GM19463 (cell line): ENCODE data around the gene TBC1D19.
"Not testable (repeated sequence)": the region's sequence is repeated elsewhere in the genome, so short reads cannot be mapped to it uniquely, and the experiment has no call there.

Experiments used
- ATAC-seq: cut with Tn5 transposase; IDR thresholded peaks from one replicate; pipeline ENCODE4 v1.9.1; 2021; ENCODE audit warnings: mild to moderate bottlenecking, moderate library complexity; ENCODE audit not compliant: unreplicated experiment

Gene TBC1D19, protein sequence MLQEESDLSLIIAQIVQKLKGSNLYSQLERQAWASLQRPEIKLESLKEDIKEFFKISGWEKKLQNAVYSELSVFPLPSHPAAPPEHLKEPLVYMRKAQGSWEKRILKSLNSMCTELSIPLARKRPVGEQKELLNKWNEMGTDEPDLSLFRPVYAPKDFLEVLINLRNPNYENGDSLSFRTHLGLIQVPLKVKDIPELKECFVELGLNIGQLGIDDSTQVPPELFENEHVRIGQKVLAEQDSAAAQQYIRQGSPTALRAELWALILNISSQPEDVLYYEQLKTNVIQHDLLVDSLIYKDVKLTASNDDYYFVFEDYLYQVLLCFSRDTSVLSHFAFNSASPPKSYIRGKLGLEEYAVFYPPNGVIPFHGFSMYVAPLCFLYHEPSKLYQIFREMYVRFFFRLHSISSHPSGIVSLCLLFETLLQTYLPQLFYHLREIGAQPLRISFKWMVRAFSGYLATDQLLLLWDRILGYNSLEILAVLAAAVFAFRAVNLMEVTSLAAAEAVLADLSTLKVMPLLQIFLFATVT

DNA sequence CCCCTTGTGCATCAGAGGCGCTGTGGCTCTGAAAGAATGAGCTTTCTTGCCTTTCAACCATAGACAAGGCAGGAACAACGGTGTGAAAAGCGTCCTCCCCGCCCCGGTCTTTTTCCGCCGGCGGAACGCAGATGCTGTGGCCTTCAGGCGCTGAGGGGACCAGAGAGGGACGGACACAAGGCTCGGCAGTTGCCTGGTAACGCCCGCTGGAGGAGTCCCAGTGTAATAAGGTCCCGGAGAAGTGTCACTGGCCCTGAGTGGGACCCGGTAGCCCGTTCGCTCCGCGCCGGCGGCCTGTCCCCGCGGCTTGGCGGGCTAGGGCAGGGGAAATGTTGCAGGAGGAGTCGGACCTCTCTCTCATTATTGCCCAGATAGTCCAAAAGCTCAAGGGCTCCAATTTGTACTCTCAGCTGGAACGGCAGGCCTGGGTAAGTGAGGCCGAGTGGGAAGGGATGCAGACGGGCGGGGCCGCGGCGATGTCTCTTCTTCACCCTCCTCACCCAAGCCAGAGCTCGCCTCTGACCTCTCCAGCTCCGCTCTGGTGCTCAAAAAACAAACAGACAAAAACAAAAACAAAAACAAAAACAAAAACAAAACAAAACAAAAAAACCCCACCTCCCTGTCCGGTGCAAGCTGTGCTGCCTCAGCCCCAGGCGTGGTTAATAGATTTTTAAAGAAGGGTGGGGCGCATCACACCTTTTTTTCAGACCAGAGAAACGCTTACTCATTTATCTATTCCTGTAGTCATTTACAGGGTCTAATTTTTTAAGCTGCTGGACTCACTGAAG, at the start of gene TBC1D19:
TBC1D19 (plus strand) TSS at position 220 of the 788 bp plus-strand sequence; CDS start at position 330, 110 bp downstream.
- peak; percentile 100 for ATAC-seq

DNA sequence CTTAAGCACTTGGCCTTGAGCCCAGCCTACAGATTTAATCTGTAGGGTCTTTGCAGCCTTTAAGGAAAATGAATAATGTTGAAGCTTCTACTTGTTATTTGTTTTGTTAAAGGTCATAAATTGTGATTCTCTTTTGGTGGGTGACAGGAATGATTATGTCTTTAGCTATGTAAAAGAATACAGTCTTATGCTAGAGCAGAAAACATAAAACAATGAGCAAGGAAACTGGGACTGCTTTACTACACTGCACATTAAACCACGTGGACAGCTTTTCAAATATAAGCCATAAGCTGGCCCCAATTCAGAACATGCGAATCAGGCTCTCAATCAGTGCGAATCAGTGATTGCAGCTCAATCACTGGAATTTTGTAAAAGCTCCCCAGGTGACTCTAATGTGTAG, 40.9 kb upstream of the TBC1D19 start:
- ATAC-seq = no peak

DNA sequence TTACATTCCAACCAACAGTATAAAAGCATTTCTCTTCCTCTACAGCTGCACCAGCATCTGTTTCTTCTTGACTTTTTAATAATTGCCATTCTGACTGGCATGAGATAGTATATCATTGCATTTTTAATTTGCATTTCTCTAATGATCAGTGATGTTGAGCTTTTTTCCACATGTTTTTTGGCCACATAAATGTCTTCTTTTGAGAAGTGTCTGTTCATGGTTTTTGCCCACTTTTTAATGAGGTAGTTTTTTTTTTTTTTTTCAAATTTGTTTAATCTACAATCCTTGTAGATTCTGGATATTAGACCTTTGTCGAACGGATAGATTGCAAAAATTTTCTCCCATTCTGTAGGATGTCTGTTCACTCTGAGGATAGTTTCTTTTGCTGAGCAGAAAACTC, 39.5 kb upstream of the TBC1D19 start:
- no peak for ATAC-seq

DNA sequence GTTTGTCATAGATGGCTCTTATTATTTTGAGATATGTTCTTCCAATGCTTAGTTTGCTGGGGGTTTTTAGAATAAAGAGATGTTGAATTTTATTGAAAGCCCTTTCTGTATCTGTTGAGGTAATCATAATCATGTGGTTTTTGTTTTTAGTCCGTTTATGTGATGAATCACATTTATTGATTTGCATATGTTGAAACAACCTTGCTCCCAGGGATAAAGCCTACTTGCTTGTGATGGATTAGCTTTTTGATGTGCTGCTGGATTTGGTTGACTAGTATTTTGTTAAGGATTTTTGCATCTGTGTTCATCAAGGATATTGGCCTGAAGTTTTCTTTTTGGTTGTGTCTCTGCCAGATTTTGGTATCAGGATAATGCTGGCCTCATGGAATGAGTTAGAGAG, 35.5 kb upstream of the TBC1D19 start:
- not testable (repeated sequence) for ATAC-seq

DNA sequence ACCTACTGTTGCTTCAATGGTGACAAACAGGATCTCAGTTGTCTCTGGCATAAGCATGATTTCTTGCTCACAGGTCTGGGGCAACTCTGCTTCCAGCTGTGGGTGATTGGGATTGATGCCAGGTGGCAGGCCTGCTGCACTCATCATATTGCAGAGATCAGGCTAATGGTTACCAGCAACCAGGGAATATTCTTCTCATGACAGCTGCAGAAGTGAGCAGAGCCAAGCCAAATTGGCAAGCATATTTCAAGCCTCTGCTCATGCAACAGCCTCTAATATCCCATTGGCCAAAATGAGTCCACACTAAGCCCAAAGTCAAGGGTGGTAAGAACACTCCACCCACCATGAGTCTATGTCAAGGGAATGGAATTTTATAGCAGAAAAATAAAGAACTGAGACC, 26.7 kb upstream of the TBC1D19 start:
- no peak for ATAC-seq

DNA sequence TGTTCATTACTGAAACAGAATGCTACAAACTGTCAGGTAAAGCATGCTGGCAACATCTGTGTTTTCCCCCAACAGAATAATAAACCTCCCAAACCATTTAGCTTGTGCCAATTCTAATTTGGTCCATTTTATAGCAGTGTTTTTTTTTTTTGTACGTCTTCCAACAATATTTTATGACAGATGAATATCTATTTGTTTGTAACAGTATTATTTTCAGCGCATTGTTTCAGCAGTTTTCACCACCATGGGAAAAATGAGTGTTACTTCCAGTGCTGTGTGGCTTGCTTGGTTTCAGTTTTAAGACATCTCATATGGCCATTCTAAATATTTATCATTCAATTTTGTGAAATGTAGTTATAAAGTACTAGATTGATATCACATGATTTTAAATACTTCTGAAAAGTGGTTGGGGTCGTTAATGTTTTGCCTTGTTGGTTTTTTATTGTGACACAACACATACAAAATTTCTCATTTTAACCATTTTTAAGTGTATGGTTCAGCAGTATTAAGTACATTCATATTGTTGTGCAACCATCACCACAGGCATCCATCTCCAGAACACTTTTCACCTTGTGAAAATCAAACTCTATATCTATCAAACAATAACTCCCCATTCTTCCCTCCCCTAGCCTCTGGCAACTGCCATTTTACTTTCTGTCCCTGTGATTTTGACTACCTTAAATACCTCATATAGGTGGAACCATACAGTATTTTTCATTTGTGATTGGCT, 25.6 kb upstream of the TBC1D19 start:
- no peak for ATAC-seq

DNA sequence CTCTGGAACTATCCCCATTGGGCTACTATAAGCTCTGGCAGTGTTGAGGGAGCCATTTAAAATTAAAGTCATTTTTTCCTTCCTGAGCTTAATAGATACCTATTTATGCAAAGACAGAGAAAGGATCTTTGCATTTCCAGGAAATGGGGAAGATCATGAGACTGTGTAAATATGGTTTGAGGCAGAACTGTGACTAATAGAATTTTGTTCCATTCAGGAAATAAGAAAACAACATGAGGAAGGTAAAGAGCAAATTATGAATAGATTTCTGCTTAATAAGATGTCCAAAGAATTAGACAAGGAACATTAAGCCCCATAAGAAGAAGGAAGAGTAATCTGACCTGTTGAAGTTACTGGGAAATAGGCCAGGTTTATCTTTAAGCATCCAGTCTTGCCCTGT, 17.8 kb upstream of the TBC1D19 start:
- ATAC-seq = no peak

DNA sequence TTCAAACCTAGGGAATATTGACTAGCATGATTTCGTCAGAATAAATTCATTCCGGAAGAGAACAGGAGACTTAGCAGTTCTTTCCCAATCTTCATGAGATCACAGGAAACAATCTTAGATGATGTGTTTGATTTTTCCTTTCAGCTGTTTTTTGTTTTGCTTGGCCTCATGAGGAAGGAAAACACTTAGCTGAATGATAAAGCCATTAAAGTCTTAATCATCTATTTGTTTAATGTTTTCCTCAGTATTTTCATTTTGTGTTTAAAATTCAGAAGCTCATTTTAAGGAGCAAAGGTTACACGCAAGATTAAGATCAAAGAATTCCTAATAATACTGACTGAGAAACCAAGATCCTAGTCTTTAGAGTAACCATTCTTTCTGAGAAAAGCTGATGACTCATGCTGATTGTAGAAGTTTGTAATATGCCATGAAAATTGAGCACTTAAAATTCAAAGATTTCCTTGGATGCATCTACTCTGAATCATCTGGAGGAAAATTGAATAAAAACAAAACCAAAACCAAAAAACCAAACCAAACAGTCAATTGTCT, 15.4 kb upstream of the TBC1D19 start:
- no peak for ATAC-seq

DNA sequence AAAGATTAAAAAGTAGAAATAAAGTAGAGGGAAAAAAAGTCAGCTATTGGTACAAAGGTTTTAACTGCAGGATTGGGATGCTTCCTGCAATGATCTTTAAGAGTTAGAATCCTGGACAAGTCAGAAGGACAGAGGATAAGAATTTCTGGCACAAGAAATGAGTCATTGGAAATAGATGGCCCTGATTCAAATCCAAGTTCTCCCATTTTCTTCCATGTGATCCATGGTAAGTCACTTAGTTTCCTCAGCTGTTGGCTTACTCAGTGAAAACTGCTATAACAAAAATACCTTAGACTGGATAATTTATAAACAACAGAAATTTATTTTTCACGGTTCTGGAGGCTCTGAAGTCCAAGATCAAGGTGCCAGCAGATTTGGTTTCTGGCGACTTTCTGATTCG, 13.3 kb upstream of the TBC1D19 start:
- no peak for ATAC-seq

DNA sequence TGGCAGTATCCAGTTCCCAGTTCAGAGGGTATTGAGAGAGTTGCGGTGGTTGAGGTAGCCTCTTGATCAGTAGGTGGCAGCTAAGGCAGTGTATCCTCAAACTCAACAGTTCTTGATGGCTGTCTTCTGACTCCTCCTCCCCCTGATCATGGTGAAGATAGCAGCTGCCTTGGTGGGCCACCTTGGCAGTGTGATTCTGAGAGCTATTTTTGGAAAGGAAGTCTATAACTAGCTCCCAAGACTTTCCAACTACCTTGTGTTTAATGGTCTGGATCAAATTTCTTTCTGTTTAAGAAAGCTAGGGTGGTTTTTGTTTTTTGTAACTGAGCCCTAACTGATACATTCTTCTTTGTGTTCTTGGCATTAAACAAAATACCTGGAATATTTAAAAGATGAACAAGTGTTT, 10.5 kb upstream of the TBC1D19 start:
- ATAC-seq = no peak

DNA sequence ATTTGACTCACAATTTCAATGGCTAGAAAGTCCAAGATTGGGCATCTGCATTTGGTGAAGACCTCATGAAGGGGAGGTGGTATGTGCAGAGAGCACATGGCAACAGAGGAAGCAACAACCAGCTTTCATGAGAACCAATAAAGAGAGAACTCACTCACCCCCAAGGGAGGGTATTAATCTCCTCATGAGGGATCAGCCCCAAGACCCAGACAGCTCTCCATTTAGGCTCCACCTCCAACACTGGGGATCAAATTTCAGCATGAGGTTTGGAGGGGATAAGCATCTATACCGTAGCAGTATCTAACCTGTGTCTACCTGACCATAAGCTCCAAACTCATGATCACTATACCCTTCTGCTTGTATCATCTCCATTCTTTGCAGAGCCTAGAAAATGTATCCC, 9.3 kb upstream of the TBC1D19 start:
- ATAC-seq = no peak

DNA sequence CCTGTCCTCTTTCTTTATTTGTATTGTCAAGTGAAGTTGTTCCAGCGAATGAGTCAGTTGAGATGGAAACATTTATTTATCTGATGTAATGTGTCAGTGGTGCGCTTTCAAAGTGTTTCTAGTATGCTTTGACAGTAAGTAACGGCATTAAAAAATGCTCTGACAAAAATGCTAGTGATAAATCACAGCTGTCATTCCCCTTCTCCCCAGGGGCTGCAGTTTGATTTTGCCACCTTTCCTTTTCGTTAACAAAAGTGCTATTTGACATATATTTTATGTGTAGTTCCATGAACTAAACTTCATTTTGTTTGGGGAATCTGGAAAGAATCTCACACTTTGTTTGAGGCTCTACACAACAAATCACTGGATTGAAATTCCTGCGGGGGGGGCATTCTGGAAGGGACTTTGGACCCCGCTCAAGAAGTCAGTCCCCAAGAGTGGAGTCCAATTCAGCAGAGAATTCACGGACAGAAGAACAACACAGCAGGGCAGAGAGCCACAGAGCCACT, 7.6 kb upstream of the TBC1D19 start:
- ATAC-seq = no peak

DNA sequence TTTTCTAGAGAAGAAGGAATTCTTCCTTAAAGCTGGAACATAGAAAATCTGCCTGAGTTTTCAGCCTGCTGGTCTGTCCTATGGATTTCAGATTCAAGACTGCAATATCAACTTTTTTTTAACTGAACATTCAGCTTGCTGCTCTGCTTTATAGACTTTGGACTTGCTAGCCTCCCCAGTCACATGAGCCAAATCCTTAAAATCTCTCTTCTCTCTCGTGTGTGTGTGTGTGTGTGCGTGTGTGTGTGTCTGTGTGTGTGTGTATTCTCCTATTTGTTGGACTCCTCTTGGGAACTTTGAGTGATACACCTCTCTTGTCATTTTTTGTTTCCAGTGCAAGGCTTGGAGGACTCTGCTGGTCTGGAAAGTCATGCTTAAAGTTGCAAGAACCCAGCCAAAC, 6.8 kb upstream of the TBC1D19 start:
- no peak for ATAC-seq

DNA sequence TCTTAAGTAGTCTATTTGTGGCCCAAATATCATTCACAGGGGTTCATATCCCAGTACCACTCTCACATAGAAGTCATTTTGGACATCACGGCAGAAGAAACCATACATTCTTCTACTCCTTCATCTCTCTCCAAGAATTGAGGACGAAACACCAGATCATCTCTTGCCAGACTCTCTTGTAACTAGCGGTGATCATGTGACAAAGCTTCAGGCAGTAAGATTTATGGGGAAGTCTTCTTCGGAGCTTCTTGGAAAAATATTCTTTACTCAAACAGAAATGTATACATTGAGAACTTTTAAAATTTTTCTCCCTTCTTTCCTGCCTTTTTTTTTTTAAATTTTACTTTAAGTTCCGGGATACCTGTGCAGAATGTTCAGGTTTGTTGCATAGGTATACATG, 4.7 kb upstream of the TBC1D19 start:
- no peak for ATAC-seq

DNA sequence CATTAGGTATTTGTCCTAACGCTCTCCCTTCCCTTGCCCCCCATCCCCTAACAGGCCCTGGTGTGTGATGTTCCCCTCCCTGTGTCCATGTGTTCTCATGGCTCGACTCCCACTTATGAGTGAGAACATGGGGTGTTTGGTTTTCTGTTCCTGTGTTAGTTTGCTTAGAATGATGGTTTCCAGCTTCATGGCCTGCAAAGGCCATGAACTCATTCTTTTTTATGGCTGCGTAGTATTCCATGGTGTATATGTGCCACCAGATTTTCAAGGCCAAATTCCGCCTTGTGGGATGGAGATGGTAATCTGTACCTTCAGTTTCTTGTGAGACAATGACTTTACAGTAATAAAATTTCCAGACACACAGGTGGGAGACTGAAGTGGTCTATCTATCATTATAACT, 2.5 kb upstream of the TBC1D19 start:
- ATAC-seq = not testable (repeated sequence)

DNA sequence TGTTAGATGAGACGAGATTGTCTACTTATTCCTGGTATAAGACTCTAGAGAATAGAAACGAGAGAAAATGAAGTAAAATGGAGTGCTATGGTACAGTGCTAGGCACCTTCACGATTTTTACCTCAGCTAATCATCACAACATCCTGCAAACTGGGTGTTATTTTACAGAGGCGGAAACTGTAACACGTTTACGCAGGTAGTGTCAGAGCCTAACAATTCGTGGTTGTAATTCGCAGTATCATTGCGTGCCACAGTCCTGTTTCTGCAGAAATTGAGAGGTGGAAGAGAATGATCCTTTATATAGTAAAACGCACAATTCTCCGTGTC, 383 bp upstream of the TBC1D19 start:
- ATAC-seq = peak; percentile 40

DNA sequence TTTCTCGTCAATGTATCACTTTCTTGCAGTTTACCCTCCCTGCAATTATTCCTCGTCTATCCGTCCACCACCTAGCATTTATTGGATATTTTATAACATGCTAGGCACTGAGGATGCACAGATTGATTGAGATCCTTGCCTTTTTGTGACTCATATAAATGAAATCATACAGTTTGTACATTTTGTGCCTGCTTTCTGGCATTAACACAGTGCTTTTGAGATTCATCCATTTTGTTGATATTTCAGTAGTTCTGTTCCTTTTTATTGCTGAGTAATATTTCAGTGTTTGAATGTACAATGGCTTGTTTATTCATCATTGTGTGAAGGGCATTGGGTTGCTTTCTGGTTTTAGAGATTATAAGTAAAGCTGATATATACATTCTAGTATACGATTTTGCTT, 841 bp downstream of the TBC1D19 start:
- no peak for ATAC-seq

DNA sequence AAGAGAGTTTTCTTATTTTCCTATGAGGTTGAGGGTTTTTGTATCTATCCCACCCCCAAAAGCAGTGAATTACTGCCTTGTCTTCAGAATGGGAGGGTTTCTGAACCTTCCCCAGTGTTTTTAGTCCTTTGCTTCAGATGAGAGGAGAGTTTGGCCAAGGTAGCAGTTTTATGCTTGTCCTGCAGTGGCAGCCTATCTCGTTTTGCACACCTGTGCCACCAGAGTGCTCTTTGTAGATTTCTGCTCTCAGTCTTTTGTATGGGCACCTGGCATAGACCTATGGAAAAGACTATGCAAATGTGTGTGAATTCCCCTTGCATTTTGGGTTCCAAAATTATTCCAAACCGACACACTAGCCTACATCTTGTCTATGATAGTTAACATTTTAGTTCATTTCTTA, 5.8 kb downstream of the TBC1D19 start:
- no peak for ATAC-seq

DNA sequence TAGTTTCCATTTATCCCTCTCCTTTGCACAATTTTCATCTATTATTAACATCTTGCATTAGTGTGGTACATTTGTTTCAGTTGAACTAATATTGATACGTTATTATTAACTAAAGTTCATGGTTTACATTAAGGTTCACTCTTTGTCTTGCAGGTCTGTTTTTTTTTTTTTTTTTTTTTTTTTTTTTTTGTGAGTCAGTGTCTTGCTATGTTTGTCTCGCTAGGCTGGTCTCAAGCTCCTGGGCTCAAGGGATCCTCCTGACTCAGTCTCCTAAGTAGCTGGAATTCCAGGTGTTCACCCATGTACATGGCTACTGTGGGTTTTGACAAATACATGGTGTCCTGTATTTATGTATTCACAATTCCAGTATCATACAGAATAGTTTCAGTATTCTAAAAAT, 6.8 kb downstream of the TBC1D19 start:
- ATAC-seq = no peak

DNA sequence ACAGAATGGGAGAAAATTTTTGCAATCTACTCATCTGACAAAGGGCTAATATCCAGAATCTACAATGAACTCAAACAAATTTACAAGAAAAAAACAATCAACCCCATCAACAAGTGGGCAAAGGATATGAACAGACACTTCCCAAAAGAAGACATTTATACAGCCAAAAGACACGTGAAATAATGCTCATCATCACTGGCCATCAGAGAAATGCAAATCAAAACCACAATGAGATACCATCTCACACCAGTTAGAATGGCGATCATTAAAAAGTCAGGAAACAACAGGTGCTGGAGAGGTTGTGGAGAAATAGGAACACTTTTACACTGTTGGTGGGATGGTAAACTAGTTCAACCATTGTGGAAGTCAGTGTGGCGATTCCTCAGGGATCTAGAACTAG, 9.7 kb downstream of the TBC1D19 start:
- ATAC-seq = not testable (repeated sequence)

DNA sequence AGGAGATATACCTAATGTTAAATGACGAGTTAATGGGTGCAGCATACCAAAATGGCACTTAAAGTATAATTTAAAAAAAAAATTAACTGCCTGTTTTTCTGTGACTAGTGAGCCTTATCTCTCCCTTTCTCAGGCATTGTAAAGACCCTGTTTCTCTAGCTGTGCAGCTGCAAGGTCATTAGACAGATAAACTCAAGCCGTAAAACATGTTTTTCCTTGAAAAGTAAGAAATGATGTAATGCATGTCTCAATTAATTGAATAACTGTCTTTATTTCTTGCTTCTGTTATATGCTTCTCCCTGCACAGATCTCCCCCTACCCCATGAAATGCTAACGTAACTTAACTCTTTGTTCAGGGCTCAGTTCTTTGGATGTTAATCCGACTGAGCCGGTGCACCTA, 10.5 kb downstream of the TBC1D19 start:
- no peak for ATAC-seq
